Ovary (tissue), 9 donors: ENCODE results near the gene YIF1A. TPM values are rescaled to one million over a fixed set of nuclear protein-coding genes. Genes with fewer than 3 reads are reported as not detected.
A peak's percentile ranks its signal among the peaks of the same experiment; 100 is the strongest.

ENCODE experiments used
- DNase-seq, 5 donors: peaks; one replicate each; pipeline ENCODE4 v3.0.0-alpha.2; 2019 to 2020
- H3K27ac ChIP-seq, 2 donors: fragments of 200-600 bp; one replicate each; pipeline versions ENCODE4 v1.5.1 to v1.8.0; 2019 to 2022
- H3K27me3 ChIP-seq: fragments of 200-600 bp; one replicate; pipeline ENCODE4 v1.8.0; 2022
- H3K36me3 ChIP-seq: fragments of 200-600 bp; sonication (generic); one replicate; pipeline ENCODE4 v1.5.1; 2019
- H3K4me1 ChIP-seq: one replicate; pipeline ENCODE4 v1.8.1; 2013; ENCODE audit warnings: mild to moderate bottlenecking, moderate library complexity; ENCODE audit not compliant: insufficient read depth
- H3K4me3 ChIP-seq: fragments of 200-600 bp; sonication (generic); one replicate; pipeline ENCODE4 v1.5.1; 2017
- H3K9me3 ChIP-seq, 2 donors: fragments of 200-600 bp in 1 of 2; sonication (generic) in 1 of 2; one replicate each; pipeline versions ENCODE4 v1.5.1 to v1.8.1; 2013 to 2019; ENCODE audit warnings: mild to moderate bottlenecking in 1 of 2, moderate library complexity in 1 of 2
- EP300 ChIP-seq: sonication (generic); formaldehyde crosslinking; IDR thresholded peaks from one replicate; pipeline ENCODE4 v1.6.1; 2017; ENCODE audit warnings: antibody characterized with exemption
- POLR2A ChIP-seq: fragments of 450-650 bp; IDR thresholded peaks from one replicate; pipeline ENCODE4 v1.6.1; 2017; ENCODE audit warnings: antibody characterized with exemption, mild to moderate bottlenecking, moderate library complexity
- WGBS, 3 donors: extraction: QIAGEN DNeasy Blood & Tissue Kit in 1 of 3; methylation state at CpG; one replicate each; pipeline versions ENCODE4 v1.1.5 to v1.1.7; 2013 to 2017; 5-methylcytosine and 5-hydroxymethylcytosine counted together
- intact Hi-C, 4 donors: fragments of 100-400 bp; cut with DNase I; formaldehyde crosslinking; loops; one replicate each; pipeline versions ENCODE4 v1.11.0 to v1.15.1; 2022 to 2023
- polyA plus RNA-seq, 2 donors: library from polyadenylated mRNA; stranded (reverse); fragments of 200-250 nt in 1 of 2; fragments of 350-450 nt in 1 of 2; fragmentation: Illumina TruSeq in 1 of 2; extraction: RNeasy Lipid Tissue Mini Kit (QIAGEN cat#74804) in 1 of 2; gene quantifications; one replicate each; pipeline ENCODE4 v1.2.3, GENCODE V29; 2013 to 2014
- total RNA-seq, 7 donors: library from RNA; depleted of rRNA in 2 of 7; stranded (reverse); fragments of >200 nt in 2 of 7; fragmentation: NEBNext Ultra II Directional in 3 of 7; extraction: Animal tissue kit (Norgen Biotek cat#: 25700) in 3 of 7; gene quantifications; one replicate each; pipeline versions ENCODE4 v1.1.0 to v1.2.4, GENCODE V29; 2016 to 2023
- TF ChIP-seq, protein P1 (sequence below), 3 donors: fragments of 450-650 bp in 2 of 3; fragments of 200-600 bp in 1 of 3; IDR thresholded peaks; one replicate each; pipeline versions ENCODE4 v1.5.1 to v1.8.0; 2016 to 2022; ENCODE audit warnings: antibody characterized with exemption in 3 of 3, mild to moderate bottlenecking in 1 of 3
- donor health status: DM: no; HTN: no; CAD: no; lungs with moderate emphysema.
- donor health status: DM: no; HTN: no; CAD: no.
- donor health status: Bipolar disorder and iron deficiency.
- donor health status: DM: yes; HTN: yes; CAD: no.
- donor health status: DM: no; HTN: no; CAD: no.
- donor health status: DM: yes; HTN: yes; CAD: no.

YIF1A gene
- total and polyA plus RNA-seq, 9 donors, result 39.3 to 91.0 (median 64.2) TPM

DNA sequence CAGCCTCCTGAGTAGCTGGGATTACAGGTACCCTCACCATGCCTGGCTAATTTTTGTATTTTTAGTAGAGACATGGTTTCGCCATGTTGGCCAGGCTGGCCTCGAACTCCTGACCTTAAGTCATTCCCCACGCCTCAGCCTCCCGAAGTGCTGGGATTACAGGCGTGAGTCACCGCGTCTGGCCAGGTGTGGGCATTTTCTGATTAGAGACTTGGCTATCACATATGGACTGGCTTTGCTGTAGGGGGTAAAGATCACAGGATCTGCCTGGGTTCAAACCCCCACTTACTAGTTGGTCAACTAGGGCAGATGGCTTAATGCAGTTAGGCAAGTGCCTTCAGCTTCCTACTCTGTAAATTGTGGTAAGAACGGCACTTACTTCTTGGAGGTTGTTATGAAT is 21.4 kb upstream of the YIF1A start:
- H3K4me1 ChIP-seq, result peaks cover 10% of the 10 kb centered on the region
- WGBS, 3 donors, result 52 to 65% (median 53%) methylated on average over 8 of the region's 8 CpGs
- H3K4me3 ChIP-seq, result no peak overlapping the region
- no peaks in the 10 kb centered on the region for H3K36me3 ChIP-seq
- H3K9me3 ChIP-seq, result no peaks in the 10 kb centered on the region
- intact Hi-C loops, result no loop called here
- H3K27ac ChIP-seq, result no peak overlapping the region
- H3K27me3 ChIP-seq, result no peaks in the 10 kb centered on the region
- DNase-seq, result peak in 1 of 5 donors; percentile 22
- TF ChIP-seq POLR2A (no peak), EP300 (no peak)
- TF ChIP-seq, protein P1, sequence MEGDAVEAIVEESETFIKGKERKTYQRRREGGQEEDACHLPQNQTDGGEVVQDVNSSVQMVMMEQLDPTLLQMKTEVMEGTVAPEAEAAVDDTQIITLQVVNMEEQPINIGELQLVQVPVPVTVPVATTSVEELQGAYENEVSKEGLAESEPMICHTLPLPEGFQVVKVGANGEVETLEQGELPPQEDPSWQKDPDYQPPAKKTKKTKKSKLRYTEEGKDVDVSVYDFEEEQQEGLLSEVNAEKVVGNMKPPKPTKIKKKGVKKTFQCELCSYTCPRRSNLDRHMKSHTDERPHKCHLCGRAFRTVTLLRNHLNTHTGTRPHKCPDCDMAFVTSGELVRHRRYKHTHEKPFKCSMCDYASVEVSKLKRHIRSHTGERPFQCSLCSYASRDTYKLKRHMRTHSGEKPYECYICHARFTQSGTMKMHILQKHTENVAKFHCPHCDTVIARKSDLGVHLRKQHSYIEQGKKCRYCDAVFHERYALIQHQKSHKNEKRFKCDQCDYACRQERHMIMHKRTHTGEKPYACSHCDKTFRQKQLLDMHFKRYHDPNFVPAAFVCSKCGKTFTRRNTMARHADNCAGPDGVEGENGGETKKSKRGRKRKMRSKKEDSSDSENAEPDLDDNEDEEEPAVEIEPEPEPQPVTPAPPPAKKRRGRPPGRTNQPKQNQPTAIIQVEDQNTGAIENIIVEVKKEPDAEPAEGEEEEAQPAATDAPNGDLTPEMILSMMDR (IDR thresholded peaks at IDR 0.05), result no peak

DNA sequence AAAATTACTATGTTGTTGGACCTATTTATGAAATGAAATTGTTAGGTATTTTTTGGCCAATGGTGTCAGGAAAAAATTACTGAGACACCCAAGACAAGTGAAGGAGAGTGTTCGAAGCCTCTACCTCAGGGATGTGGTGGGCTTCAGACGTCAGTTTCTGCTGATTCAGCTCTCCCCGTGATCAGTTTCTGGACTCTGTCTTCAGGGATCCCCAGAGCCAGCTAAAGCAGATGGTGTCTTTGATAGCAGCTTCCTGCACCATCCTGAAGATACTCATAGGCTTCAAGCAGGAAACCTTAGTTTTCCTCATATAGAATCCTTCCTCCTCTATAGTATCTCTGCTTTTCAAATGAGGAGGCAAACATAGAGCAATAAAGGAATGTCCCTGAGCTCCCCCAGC is 20.5 kb upstream of the YIF1A start:
- H3K4me3 ChIP-seq, result no peak overlapping the region
- intact Hi-C loops, result loop anchor here in 1 of 4 donors (10.0 kb wide), 1 partner anchor 75 kb away; no protein-coding TSS in a partner anchor
- no peak for DNase-seq
- peaks cover 2% of the 10 kb centered on the region for H3K4me1 ChIP-seq
- TF ChIP-seq POLR2A, result no peak
- TF ChIP-seq EP300, result no peak
- TF ChIP-seq, protein P1 (IDR thresholded peaks at IDR 0.05), result no peak
- 56 to 60% (median 57%) methylated on average over 3 of the region's 3 CpGs for WGBS, 3 donors
- H3K27me3 ChIP-seq, result no peaks in the 10 kb centered on the region
- H3K27ac ChIP-seq, result no peak overlapping the region
- no peaks in the 10 kb centered on the region for H3K36me3 ChIP-seq
- no peaks in the 10 kb centered on the region for H3K9me3 ChIP-seq

DNA sequence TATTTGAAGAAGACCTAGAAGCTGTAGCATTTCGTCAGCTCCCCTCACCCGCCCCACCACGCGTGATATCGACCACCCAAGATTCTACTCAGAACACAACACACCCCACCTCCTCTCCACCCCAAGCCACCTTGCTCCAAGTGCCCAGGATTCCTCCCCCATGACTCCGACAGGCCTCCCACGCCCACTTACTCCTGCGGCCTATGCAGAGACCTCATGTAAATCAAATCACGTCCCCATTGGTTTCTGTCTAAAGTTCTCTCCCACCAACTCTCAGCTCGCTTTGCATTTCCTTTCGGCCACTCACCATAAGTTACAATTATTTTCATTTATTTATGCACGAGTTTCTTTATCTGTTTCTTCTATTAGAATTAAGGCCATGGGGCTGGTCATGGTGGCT is 13.7 kb upstream of the YIF1A start:
- no peaks in the 10 kb centered on the region for H3K27me3 ChIP-seq
- no peak overlapping the region for H3K27ac ChIP-seq
- 53 to 63% (median 56%) methylated on average over 12 of the region's 12 CpGs for WGBS, 3 donors
- H3K9me3 ChIP-seq, result no peaks in the 10 kb centered on the region
- no peaks in the 10 kb centered on the region for H3K36me3 ChIP-seq
- no peak for DNase-seq
- intact Hi-C loops, result loop anchor here in 1 of 4 donors (10.0 kb wide), 1 partner anchor 82 kb away; no protein-coding TSS in a partner anchor
- H3K4me1 ChIP-seq, result no peaks in the 10 kb centered on the region
- TF ChIP-seq, protein P1 (IDR thresholded peaks at IDR 0.05), result no peak
- no peak for TF ChIP-seq EP300
- no peak overlapping the region for H3K4me3 ChIP-seq

DNA sequence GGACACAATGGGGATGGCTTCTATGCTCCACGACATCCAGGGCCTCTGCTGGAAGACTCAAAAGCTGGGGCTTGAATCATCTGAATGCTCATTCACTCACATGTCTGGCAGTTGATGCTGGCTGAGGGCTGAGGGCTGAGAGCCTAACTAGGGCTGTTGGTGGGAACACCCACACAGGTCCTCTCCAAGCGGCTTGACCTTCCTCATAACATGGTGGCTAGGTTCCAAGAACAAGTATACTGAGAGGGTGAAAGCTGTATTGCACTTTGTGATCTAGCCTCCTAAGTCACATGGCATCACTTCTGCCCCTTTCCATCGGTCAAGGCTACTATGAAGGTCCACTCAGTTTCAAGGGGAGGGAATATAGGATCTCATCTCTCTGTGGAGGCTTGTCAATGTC is 10.2 kb upstream of the YIF1A start:
- no peaks in the 10 kb centered on the region for H3K27me3 ChIP-seq
- TF ChIP-seq POLR2A, result no peak
- no peak for TF ChIP-seq EP300
- TF ChIP-seq, protein P1 (IDR thresholded peaks at IDR 0.05), result no peak
- no peaks in the 10 kb centered on the region for H3K36me3 ChIP-seq
- WGBS, 3 donors, result 39 to 48% (median 46%) methylated on average over 3 of the region's 3 CpGs
- intact Hi-C loops, result no loop called here
- no peak overlapping the region for H3K4me3 ChIP-seq
- H3K27ac ChIP-seq, result no peak overlapping the region
- H3K4me1 ChIP-seq, result no peaks in the 10 kb centered on the region
- no peak for DNase-seq
- no peaks in the 10 kb centered on the region for H3K9me3 ChIP-seq

DNA sequence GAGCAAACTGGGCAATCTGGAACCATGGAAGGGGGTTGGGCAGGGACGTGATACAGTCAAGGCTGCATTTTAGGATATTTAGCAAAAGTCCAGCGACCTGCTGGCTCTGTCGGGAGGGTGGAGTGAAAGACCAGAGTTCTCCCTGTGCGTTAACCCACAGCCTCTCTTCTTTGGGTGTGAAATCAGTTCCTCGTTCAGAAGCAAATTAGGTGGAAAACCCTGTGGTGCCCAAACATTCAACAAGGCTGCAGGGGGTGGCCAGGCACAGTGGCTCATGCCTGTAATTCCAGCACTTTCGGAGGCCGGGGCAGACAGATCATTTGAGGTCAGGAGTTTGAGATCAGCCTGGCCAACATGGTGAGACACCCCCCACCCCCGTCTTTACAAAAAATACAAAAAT is 8.7 kb upstream of the YIF1A start:
- 46 to 52% (median 48%) methylated on average over 8 of the region's 8 CpGs for WGBS, 3 donors
- intact Hi-C loops, result no loop called here
- no peak for DNase-seq
- TF ChIP-seq, protein P1 (IDR thresholded peaks at IDR 0.05), result no peak
- TF ChIP-seq EP300, result no peak
- TF ChIP-seq POLR2A, result no peak
- no peaks in the 10 kb centered on the region for H3K9me3 ChIP-seq
- no peaks in the 10 kb centered on the region for H3K36me3 ChIP-seq
- H3K27me3 ChIP-seq, result no peaks in the 10 kb centered on the region
- H3K4me3 ChIP-seq, result no peak overlapping the region
- no peaks in the 10 kb centered on the region for H3K4me1 ChIP-seq
- H3K27ac ChIP-seq, result no peak overlapping the region
